ENCODE data around the gene TEDC2.

The TEDC2 gene

DNA sequence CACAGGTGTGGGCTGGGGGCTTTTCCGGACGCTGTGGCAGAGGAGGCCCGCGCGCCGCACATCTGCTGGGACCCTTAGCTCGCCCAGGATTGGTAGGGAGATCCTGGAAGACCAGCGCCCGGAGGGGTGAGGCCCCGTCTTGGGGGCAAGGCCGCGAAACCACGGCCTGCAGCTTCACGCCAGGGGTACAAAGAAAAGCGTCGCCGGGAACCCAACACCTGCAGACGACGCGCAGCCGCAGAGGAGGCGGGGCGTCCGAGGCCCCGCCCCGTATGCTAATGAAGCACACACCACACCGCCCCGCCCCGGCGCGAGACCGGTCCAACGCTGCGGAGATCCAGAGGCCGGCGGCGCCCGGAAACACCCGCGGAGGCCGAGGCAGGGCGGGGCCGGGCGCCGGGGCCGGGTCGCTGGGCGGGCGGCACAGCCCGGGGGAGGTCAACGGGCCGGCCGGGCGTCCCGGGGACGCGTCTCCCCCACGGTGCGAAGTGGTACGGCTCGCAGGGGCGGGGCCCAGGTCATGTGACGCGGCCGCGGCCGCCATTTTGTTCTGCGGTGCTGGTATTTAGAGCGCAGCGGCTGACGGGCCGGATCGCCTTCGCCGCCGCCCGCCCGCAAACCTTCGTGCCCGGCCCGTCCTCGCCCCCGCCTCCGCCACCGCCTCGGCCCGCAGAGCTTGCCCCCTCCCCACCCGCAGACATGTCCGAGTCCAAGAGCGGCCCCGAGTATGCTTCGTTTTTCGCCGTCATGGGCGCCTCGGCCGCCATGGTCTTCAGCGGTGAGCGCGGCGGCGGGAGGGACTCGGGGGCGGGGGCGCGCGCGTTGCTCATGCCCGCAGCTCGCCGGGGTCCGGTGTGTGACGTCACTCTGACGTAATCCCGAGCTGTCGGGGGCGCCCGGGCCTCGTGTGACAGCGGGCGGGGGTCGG is 53.8 kb downstream of the TEDC2 start, which contains the start of gene ATP6V0C:
TSS of gene ATP6V0C (plus strand) at position 548 of the 928 bp plus-strand sequence. CDS start at position 700, 152 bp downstream.
- DNase-seq (ENCODE audit: low read depth, low spot score): peak; percentile 59

Data from smooth muscle cell of the brain vasculature (primary cell).